ENCODE measurements around the gene KIAA0232.
A peak's percentile ranks its signal among the peaks of the same experiment; 100 is the strongest.

The KIAA0232 gene

DNA sequence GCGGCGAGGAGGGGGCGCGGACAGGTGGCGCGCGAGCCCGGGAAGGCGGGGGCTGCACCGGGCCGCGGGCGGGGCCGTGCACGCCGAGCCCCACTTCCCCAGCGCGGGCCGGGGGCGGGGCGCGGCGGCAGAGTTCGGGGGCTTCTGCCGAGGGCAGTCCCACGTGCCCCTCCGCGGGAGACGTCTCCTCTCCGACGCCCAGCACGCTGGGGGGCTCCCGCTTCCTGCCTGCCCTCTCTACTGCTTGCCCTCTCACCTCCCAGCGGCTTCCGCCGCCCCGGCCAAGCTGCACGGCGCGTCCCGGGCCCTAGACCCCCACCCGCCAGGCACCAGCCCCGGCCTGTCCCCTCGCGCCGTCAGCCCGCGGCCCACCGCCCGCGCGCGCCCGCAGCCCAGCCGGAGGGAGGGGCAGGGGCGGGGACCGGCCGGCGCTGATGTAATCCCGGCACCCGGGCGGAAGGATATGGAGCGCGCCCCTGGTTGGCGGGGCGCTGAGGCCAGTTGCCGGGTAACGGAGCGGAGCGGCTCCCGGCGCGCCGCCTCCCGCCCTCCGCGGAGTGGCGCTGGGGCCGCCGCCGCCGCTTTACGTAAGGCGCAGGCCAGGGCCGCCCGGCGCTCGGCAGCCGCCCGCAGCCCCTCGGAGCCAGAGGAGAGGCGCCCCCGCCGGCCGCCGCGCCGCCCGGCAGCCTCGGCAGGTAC, at the start of gene KIAA0232:
TSS of gene KIAA0232 (plus strand) at position 581 of the 699 bp plus-strand sequence. CDS start 41,727 bp downstream, outside the sequence.
- DNase-seq (ENCODE audit: low spot score) (peak; percentile 89), ATAC-seq (ENCODE audit: low read depth) (peak; percentile 75)
- peak within 1 kb of the TSS; percentile 79 for H3K27ac ChIP-seq (ENCODE audit: poor library complexity, severe bottlenecking)
- H3K36me3 ChIP-seq (ENCODE audit: low read depth), result peaks cover 16% of the 10 kb centered on the region
- no peaks in the 10 kb centered on the region for H3K9me3 ChIP-seq (ENCODE audit: severe bottlenecking)
- peak within 1 kb of the TSS; percentile 91 for H3K4me3 ChIP-seq (ENCODE audit: severe bottlenecking)
- no peaks in the 10 kb centered on the region for H3K27me3 ChIP-seq (ENCODE audit: insufficient read depth, poor library complexity, severe bottlenecking)
- TF ChIP-seq CTCF (IDR thresholded peaks at IDR 0.05; ENCODE audit: poor library complexity, severe bottlenecking), result no peak
- H3K4me1 ChIP-seq (ENCODE audit: insufficient read depth, poor library complexity, severe bottlenecking), result peaks cover 5% of the 10 kb centered on the region

GRCh38 chr4:6733358-6734164, 49.0 kb upstream of the KIAA0232 start:
- Histone ChIP-seq H3K4me1 (ENCODE audit: insufficient read depth, poor library complexity, severe bottlenecking) (peaks cover 9% of the 10 kb centered on the region), H3K27me3 (ENCODE audit: insufficient read depth, poor library complexity, severe bottlenecking) (no peaks in the 10 kb centered on the region), H3K36me3 (ENCODE audit: low read depth) (no peaks in the 10 kb centered on the region), H3K27ac (ENCODE audit: poor library complexity, severe bottlenecking) (peak overlapping the region; percentile 38), H3K4me3 (ENCODE audit: severe bottlenecking) (no peak overlapping the region), H3K9me3 (ENCODE audit: severe bottlenecking) (no peaks in the 10 kb centered on the region)
- ATAC-seq (ENCODE audit: low read depth) (no peak), DNase-seq (ENCODE audit: low spot score) (no peak)
- no peak for TF ChIP-seq CTCF (IDR thresholded peaks at IDR 0.05; ENCODE audit: poor library complexity, severe bottlenecking)

- Histone ChIP-seq H3K9me3 (ENCODE audit: severe bottlenecking) (no peaks in the 10 kb centered on the region), H3K27ac (ENCODE audit: poor library complexity, severe bottlenecking) (no peak overlapping the region), H3K4me1 (ENCODE audit: insufficient read depth, poor library complexity, severe bottlenecking) (peaks cover 9% of the 10 kb centered on the region), H3K4me3 (ENCODE audit: severe bottlenecking) (no peak overlapping the region), H3K36me3 (ENCODE audit: low read depth) (no peaks in the 10 kb centered on the region), H3K27me3 (ENCODE audit: insufficient read depth, poor library complexity, severe bottlenecking) (no peaks in the 10 kb centered on the region)
- DNase-seq (ENCODE audit: low spot score) (no peak), ATAC-seq (ENCODE audit: low read depth) (no peak)
- TF ChIP-seq CTCF (IDR thresholded peaks at IDR 0.05; ENCODE audit: poor library complexity, severe bottlenecking), result no peak
Observed at GRCh38 chr4:6734165-6734786, 48.3 kb upstream of the KIAA0232 start.

GRCh38 chr4:6739920-6740319, 42.6 kb upstream of the KIAA0232 start:
- no peak for TF ChIP-seq CTCF (IDR thresholded peaks at IDR 0.05; ENCODE audit: poor library complexity, severe bottlenecking)
- Histone ChIP-seq H3K27me3 (ENCODE audit: insufficient read depth, poor library complexity, severe bottlenecking) (no peaks in the 10 kb centered on the region), H3K9me3 (ENCODE audit: severe bottlenecking) (no peaks in the 10 kb centered on the region), H3K36me3 (ENCODE audit: low read depth) (no peaks in the 10 kb centered on the region), H3K4me3 (ENCODE audit: severe bottlenecking) (no peak overlapping the region), H3K27ac (ENCODE audit: poor library complexity, severe bottlenecking) (no peak overlapping the region), H3K4me1 (ENCODE audit: insufficient read depth, poor library complexity, severe bottlenecking) (no peaks in the 10 kb centered on the region)
- DNase-seq (ENCODE audit: low spot score) (no peak), ATAC-seq (ENCODE audit: low read depth) (no peak)

Measured in RWPE2 (cell line).